Activated CD8-positive, alpha-beta T cell treated with anti-CD3 and anti-CD28 coated beads for 36 hours (primary cell): ENCODE measurements around the gene GPR68. TPM values are rescaled to one million over a fixed set of nuclear protein-coding genes. Genes with fewer than 3 reads are reported as not detected.

ENCODE experiments used
- ATAC-seq: fragments of 200-7000 bp; cut with Tn5 transposase; one replicate; pipeline ENCODE4 v1.10.0; 2021; ENCODE audit warnings: mild to moderate bottlenecking, moderate library complexity
- CTCF ChIA-PET: fragments of 350-600 bp; sonication (Branson Sonifier 250); formaldehyde crosslinking; loops from one replicate; lab custom pipeline; 2021; ENCODE audit warnings: antibody characterized with exemption; lab: Charles Lee
- POLR2A ChIA-PET: fragments of 350-600 bp; sonication (Branson Sonifier 250); formaldehyde crosslinking; loops from one replicate; lab custom pipeline; 2021; ENCODE audit warnings: antibody characterized with exemption; lab: Charles Lee
- DNase-seq: peaks from one replicate; pipeline ENCODE4 v3.0.0-alpha.2; 2020
- H3K27ac Mint-ChIP-seq: one replicate; pipeline ENCODE4 v1.8.0; 2021; ENCODE audit warnings: mild to moderate bottlenecking, mixed read lengths
- H3K27me3 Mint-ChIP-seq: one replicate; pipeline ENCODE4 v1.8.0; 2021; ENCODE audit warnings: mixed read lengths
- H3K36me3 Mint-ChIP-seq: one replicate; pipeline ENCODE4 v1.8.0; 2021; ENCODE audit warnings: low read depth, mixed read lengths
- H3K4me1 Mint-ChIP-seq: one replicate; pipeline ENCODE4 v1.8.0; 2021; ENCODE audit warnings: low read depth, mixed read lengths
- H3K4me3 Mint-ChIP-seq: one replicate; pipeline ENCODE4 v1.8.0; 2021; ENCODE audit warnings: mild to moderate bottlenecking, moderate library complexity, mixed read lengths
- H3K9me3 Mint-ChIP-seq: one replicate; pipeline ENCODE4 v1.8.0; 2021; ENCODE audit warnings: mixed read lengths
- intact Hi-C: fragments of 100-400 bp; cut with micrococcal nuclease; formaldehyde crosslinking; loops from one replicate; pipeline ENCODE4 v1.10.0; 2022
- total RNA-seq, 2 experiments: library from RNA; stranded (reverse); gene quantifications; one replicate each; pipeline ENCODE4 v1.2.3, GENCODE V29; 2021
- TF ChIP-seq, protein P1 (sequence below): fragments of 200-600 bp; IDR thresholded peaks from one replicate; pipeline ENCODE4 v1.8.0; 2022; ENCODE audit warnings: antibody characterized with exemption, mild to moderate bottlenecking

Gene GPR68
- total RNA-seq, 2 experiments from 2014 or later, result 11.9 to 14.0 TPM

DNA sequence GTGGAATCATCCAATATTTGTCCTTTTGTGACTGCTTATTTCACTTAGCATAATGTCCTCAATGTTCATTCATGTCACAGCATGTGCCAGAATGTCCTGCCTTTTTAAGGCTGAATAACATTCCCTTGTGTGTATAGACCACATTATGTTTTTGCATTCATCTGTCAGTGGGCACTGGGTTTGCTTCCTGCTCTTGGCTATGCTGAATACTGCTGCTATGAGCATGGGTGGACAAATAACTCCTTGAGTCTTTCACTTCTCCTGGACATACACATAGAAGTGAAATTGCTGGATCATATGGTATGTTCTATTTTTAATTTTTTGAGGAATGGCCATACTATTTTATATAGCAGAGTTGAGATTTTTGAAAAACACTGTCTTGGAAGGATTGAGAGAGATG, 46.9 kb downstream of the GPR68 start:
- Mint-ChIP-seq H3K36me3 (peaks cover 63% of the 10 kb centered on the region), H3K4me3 (no peak overlapping the region), H3K27me3 (no peaks in the 10 kb centered on the region), H3K4me1 (peaks cover 30% of the 10 kb centered on the region), H3K9me3 (peaks cover 9% of the 10 kb centered on the region), H3K27ac (peak overlapping the region; percentile 19)
- POLR2A ChIA-PET, result no interaction called here
- CTCF ChIA-PET, result no interaction called here
- TF ChIP-seq, protein P1, sequence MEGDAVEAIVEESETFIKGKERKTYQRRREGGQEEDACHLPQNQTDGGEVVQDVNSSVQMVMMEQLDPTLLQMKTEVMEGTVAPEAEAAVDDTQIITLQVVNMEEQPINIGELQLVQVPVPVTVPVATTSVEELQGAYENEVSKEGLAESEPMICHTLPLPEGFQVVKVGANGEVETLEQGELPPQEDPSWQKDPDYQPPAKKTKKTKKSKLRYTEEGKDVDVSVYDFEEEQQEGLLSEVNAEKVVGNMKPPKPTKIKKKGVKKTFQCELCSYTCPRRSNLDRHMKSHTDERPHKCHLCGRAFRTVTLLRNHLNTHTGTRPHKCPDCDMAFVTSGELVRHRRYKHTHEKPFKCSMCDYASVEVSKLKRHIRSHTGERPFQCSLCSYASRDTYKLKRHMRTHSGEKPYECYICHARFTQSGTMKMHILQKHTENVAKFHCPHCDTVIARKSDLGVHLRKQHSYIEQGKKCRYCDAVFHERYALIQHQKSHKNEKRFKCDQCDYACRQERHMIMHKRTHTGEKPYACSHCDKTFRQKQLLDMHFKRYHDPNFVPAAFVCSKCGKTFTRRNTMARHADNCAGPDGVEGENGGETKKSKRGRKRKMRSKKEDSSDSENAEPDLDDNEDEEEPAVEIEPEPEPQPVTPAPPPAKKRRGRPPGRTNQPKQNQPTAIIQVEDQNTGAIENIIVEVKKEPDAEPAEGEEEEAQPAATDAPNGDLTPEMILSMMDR, result no peak
- intact Hi-C loops, result no loop called here
- ATAC-seq, result no peak
- DNase-seq, result no peak

DNA sequence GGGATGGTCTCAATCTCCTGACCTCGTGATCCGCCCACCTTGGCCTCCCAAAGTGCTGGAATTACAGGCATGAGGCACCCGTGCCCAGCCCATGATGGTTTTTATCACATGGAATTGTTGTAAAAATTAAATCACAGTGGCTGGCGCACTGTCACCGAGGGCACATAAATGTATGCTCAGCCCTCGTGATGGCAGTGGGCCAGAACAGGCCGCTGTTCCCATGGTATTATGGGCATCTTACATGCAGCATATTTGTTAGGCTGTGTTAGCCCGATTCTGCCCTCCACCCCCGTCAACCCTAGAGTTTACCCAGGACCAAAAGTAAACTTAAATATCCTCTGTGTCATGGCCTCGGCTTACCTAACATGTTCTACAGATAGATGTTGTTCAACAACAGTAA, 48.6 kb downstream of the GPR68 start:
- Mint-ChIP-seq H3K4me3 (no peak overlapping the region), H3K27ac (no peak overlapping the region), H3K9me3 (peaks cover 8% of the 10 kb centered on the region), H3K27me3 (no peaks in the 10 kb centered on the region), H3K36me3 (peaks cover 64% of the 10 kb centered on the region), H3K4me1 (peaks cover 24% of the 10 kb centered on the region)
- ATAC-seq (no peak), DNase-seq (no peak)
- intact Hi-C loops, result no loop called here
- CTCF ChIA-PET, result interaction anchor here (0.7 kb wide), 1 partner anchor 14 kb away, joined by 3 read pairs; no protein-coding TSS in a partner anchor
- POLR2A ChIA-PET, result no interaction called here
- TF ChIP-seq, protein P1, result no peak

DNA sequence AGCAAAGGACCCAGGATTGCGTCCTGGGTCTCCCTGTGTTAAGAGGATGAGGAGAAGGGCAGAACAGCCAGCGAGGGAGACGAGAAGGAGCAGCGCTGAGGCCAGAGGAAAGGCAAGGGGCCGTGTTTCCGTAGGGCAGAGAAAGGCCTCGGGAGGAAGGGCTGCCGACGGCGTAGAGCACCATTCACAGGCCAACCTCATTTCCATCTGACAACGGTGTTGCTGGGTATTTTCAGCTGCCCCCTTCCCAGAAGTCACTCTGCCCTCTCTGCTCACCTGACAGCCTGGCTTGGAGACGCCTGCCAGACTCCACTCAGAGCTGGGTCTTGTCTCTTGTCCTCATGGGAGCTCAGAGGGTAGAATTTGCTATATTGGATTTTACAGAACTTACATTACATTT, 51.4 kb downstream of the GPR68 start:
- H3K4me1 Mint-ChIP-seq, result peaks cover 24% of the 10 kb centered on the region
- ChIA-PET CTCF (interaction anchor here (0.6 to 2.9 kb wide), 6 partner anchors 11 to 290 kb away, joined by 4 to 22 read pairs (median 10); no protein-coding TSS in a partner anchor), POLR2A (interaction anchor here (1.5 to 2.6 kb wide), 2 partner anchors 36 to 50 kb away, joined by 10 to 21 read pairs; partner anchors contain the start of gene GPR68)
- no peak for ATAC-seq
- no peak overlapping the region for H3K27ac Mint-ChIP-seq
- TF ChIP-seq, protein P1, result no peak
- no peaks in the 10 kb centered on the region for H3K9me3 Mint-ChIP-seq
- H3K27me3 Mint-ChIP-seq, result no peaks in the 10 kb centered on the region
- H3K4me3 Mint-ChIP-seq, result no peak overlapping the region
- intact Hi-C loops, result no loop called here
- DNase-seq, result no peak
- H3K36me3 Mint-ChIP-seq, result peaks cover 62% of the 10 kb centered on the region

DNA sequence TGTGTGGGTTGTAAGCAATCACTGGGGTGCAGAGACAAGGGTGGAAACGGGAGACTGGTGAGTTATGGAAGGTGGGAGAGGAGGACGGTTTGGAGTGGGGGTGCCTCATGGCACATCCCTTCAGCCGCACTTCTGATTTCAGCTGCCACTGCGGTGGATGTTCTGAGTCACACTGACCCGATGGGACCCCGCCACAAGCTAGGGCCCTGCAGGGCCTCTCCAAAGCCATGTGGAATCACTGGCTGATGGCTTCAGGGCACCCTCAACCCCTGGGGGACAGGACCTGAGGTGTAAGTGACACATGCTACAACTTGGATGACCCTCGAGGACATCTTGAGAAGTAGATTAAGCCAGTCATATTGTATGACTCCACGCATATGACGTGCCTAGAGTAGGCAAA, 53.7 kb downstream of the GPR68 start:
- peaks cover 57% of the 10 kb centered on the region for H3K36me3 Mint-ChIP-seq
- DNase-seq (no peak), ATAC-seq (no peak)
- intact Hi-C loops, result no loop called here
- ChIA-PET POLR2A (interaction anchor here (0.6 kb wide), 1 partner anchor 54 kb away, joined by 3 read pairs; no protein-coding TSS in a partner anchor), CTCF (no interaction called here)
- TF ChIP-seq, protein P1, result no peak
- no peak overlapping the region for H3K4me3 Mint-ChIP-seq
- no peak overlapping the region for H3K27ac Mint-ChIP-seq
- H3K4me1 Mint-ChIP-seq, result peaks cover 16% of the 10 kb centered on the region
- no peaks in the 10 kb centered on the region for H3K27me3 Mint-ChIP-seq
- no peaks in the 10 kb centered on the region for H3K9me3 Mint-ChIP-seq

DNA sequence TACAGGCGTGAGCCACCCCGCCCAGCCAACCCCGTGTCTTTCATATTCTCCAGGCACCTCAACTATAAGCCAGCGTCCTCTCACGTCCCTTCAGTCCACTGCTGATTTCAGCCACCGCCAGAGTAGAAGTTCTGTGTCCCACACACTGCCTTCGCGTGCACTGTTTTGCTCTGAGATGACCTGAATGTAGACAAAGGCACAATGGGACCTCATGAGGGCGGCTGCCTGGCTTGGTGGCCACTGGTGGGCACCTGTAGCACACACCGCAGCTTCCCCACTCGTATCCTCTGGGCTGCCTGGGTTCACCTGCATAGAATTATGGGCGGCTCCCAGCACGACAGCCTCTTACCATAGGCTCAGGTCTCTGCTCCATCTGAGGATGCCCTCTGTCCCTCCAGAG, 57.2 kb downstream of the GPR68 start:
- Mint-ChIP-seq H3K9me3 (no peaks in the 10 kb centered on the region), H3K4me3 (no peak overlapping the region), H3K27me3 (no peaks in the 10 kb centered on the region), H3K36me3 (peaks cover 53% of the 10 kb centered on the region), H3K27ac (no peak overlapping the region), H3K4me1 (no peaks in the 10 kb centered on the region)
- DNase-seq (no peak), ATAC-seq (no peak)
- CTCF ChIA-PET, result interaction anchor here (0.6 to 2.4 kb wide), 3 partner anchors 10 to 14 kb away, joined by 4 to 14 read pairs (median 12); no protein-coding TSS in a partner anchor
- POLR2A ChIA-PET, result interaction anchor here (2.1 kb wide), 1 partner anchor 57 kb away, joined by 5 read pairs; the partner anchor contains the start of gene GPR68
- TF ChIP-seq, protein P1, result no peak
- intact Hi-C loops, result no loop called here
